Fibroblast of mammary gland (primary cell): ENCODE data around the gene IGFBP1.

Experiments used
- DNase-seq: peaks from one replicate; pipeline ENCODE4 v3.0.0-alpha.2; 2010; ENCODE audit warnings: low read depth
- H3K4me3 ChIP-seq: 2 replicates; pipeline ENCODE4 v1.5.1; 2011; ENCODE audit warnings: low read depth, mild to moderate bottlenecking, low read length, moderate library complexity; ENCODE audit not compliant: control insufficient read depth
- TF ChIP-seq, protein P1 (sequence below): conservative IDR thresholded peaks from 2 replicates; pipeline ENCODE4 v1.5.1; 2011; ENCODE audit warnings: low read depth, low read length, inconsistent platforms; ENCODE audit not compliant: control insufficient read depth, insufficient read depth

IGFBP1 gene

DNA sequence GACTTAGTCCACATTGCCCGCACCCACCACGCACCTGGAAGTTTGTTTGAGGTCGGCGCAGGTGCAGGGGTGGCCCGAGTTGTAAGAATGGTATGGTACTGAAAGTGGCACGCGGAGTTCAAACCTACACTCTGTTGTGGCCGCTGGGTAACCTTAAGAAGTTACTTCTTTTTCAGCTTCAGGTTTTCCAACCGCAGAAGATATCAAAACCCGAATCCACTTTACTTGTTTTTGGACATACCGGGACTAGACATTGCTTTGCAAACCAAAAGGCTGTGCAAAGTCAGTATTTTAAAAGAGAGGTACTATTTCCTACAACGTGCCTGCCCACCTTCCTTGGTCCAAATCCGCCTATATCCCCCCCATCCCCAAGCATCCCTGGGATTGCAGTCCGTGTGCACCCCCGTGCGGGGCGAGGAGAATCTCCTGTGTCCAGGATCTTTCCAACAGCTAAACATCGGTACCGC is 31.7 kb downstream of the IGFBP1 start:
- H3K4me3 ChIP-seq, result peak overlapping the region; percentile 35
- DNase-seq, result no peak
- TF ChIP-seq, protein P1, sequence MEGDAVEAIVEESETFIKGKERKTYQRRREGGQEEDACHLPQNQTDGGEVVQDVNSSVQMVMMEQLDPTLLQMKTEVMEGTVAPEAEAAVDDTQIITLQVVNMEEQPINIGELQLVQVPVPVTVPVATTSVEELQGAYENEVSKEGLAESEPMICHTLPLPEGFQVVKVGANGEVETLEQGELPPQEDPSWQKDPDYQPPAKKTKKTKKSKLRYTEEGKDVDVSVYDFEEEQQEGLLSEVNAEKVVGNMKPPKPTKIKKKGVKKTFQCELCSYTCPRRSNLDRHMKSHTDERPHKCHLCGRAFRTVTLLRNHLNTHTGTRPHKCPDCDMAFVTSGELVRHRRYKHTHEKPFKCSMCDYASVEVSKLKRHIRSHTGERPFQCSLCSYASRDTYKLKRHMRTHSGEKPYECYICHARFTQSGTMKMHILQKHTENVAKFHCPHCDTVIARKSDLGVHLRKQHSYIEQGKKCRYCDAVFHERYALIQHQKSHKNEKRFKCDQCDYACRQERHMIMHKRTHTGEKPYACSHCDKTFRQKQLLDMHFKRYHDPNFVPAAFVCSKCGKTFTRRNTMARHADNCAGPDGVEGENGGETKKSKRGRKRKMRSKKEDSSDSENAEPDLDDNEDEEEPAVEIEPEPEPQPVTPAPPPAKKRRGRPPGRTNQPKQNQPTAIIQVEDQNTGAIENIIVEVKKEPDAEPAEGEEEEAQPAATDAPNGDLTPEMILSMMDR, result no peak

DNA sequence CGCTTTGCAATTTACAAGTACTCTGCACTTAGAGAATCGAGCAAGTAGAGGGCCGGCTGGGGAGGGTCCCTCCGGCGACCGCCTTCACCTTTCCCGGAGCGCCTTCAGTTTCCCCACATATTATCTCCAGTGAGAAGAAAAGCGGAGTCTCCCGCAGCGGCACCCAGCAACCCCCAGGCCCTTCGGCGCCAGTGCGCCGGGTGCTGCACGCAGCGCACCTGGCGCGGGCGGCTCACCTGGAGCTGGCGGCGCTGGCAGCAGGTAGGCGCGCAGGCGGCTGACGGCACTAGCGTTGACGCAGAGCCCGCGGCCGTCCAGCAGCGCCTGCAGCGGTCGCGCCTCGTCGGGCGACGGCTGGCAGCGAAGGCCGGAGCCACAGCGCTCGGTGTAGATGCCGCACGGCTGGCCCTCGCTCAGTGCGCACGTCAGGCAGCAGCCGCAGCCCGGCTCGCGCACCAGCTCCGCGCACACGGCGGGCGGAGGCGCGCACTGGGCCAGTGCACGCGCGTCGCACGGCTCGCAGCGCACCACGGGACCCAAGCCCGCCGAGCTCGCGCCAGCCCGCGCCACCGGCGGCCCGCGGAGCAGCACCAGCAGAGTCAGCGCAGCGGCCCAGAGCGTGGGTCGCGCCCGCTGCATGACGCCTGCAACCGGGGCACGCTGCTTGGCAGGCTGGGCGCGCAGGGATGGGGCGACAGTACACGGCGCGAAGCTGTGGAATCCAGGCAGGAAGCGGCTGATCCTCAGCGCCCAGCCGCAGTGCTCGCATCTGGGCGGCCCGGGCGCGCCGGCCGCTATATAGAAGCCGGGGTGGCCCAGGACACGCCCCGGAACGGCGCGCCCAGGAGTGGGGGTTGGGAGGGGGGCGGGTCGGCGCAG is 32.5 kb downstream of the IGFBP1 start, which contains the start of gene IGFBP3:
TSS of gene IGFBP3 (minus strand) at position 771 of the 879 bp plus-strand sequence. CDS start at position 639, 132 bp downstream.
- TF ChIP-seq, protein P1, result no peak
- peak; percentile 60 for DNase-seq
- H3K4me3 ChIP-seq, result peak within 1 kb of the TSS; percentile 41

DNA sequence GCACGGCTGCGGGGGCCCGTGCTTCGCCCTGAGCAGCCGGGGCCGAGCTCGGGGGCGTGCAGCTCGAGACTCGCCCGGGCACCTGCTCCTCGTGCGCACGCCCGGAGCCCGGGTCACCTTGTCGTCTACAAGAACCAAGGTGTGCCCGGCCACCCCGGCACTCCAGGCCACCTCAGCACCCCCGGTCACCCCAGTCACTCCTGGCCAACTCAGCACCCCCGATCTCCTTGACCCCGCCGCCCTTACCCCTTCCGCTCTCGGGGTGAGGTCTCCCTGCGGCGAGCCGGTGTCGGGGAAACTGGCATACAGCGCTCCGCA is 33.1 kb downstream of the IGFBP1 start:
- TF ChIP-seq, protein P1, result no peak
- H3K4me3 ChIP-seq, result peak overlapping the region; percentile 13
- DNase-seq, result no peak

DNA sequence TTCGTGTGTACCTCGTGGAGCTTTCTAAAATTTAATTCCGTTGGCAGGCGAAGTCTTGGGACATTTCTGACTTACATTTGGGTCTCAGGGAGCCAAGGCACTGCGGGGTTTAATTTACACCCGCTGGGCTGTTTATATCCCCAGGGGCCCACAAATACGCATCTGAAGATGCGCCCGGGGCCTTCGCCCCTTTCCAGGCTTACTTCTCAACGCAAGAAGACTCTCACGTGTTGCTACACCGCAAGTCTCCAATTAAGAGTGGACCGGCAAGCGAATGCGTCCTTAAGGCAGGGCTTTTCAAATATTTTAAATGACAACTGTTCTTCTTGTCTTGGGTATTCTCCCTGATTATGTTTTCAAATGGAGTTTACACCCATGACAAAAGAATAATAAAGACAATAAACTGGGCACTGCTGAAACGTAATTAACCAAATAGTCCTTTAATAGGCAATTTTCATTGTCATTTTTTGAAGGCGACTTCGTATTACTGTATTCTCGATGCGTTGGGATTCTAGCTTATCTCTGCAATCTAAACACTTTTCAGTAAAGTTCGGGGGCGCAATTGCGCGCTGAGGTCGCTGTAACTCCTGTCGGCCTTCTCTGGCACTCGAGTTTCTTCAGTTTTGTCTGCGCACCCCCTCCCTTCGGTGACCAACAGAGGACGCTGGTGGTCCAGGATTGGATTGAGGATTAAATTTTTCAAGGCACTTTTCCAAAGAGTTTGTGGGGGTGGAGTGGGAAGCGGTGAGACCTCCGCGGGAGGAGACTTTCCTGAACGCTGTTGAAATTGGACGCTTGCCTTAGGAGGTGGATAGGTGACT is 33.6 kb downstream of the IGFBP1 start:
- TF ChIP-seq, protein P1, result peak; percentile 99
- DNase-seq, result peak; percentile 69
- H3K4me3 ChIP-seq, result peak overlapping the region; percentile 37

DNA sequence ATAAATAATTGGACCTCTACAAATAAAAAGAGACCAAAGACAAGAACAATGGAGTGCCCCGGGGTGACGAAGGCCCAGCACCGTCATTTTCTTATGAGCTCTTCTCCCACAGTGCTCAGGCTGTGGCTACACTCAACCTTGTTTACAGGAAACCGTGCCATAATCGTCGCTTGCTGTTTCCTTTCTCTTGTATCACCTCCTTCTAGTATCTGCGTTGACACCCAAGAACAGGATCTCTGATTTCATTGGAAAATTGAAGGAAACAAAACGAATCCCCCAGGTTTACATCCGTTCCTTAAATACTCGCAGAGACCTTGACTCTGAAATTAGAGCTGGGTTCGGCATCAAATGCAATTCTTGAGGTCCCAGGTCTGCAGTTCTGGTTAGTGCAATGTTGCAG is 34.5 kb downstream of the IGFBP1 start:
- H3K4me3 ChIP-seq, result peak overlapping the region; percentile 17
- DNase-seq, result no peak
- TF ChIP-seq, protein P1, result no peak

DNA sequence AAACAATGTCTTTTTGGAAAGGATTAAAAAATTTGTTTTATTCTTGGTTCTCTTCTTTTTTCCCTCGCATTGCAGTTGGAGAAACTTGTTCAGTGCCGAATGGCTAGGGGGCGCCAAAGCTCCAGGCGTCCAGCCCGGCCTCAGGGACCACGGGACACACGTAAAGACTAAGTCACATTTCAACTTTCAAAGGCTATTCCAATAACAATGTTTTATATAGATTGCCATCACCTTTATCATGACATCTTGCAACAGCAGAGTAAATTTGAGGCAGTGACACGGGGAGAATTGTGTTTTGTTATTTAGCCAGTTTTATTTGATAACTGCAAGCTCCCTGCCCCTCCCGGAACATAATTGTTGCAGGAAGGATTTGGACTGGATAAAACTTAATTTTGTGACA is 35.0 kb downstream of the IGFBP1 start:
- peak; percentile 70 for DNase-seq
- TF ChIP-seq, protein P1, result peak; percentile 98
- H3K4me3 ChIP-seq, result no peak overlapping the region
